ENCODE data around the gene ROR1. TPM values are rescaled to one million over a fixed set of nuclear protein-coding genes. Genes with fewer than 3 reads are reported as not detected.
A peak's percentile ranks its signal among the peaks of the same experiment; 100 is the strongest.

The ROR1 gene
- total RNA-seq, 6 donors from 2014 or later = 19.7 to 39.8 (median 28.5) TPM

DNA sequence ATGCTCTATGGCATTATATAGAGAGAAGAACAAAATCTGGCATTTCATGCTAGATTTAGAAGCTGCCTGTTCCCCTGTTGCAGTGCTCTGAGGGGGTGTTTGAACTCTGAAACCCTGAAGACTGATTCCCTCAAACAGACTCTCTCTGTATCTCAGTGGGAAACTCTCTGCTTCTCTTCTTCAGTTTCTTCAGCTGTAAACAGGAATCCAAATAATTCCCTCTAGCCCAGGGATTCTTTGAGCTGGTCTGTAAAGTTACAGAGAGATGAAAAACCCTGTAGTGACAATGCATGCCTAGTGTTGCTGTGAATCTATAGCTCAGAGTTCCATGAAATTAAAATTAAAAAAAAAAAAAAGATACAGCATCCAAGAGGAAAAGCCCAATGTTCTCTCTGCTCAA lies 17.0 kb upstream of the ROR1 start:
- Histone ChIP-seq H3K4me3 (no peak overlapping the region), H3K27ac (no peak overlapping the region), H3K4me1 (no peaks in the 10 kb centered on the region), H3K27me3 (no peaks in the 10 kb centered on the region), H3K36me3 (no peaks in the 10 kb centered on the region), H3K9me3 (no peaks in the 10 kb centered on the region)
- DNase-seq (no peak), ATAC-seq (ENCODE audit: low FRiP score in 2 of 2) (no peak)
- TF ChIP-seq EP300 (IDR thresholded peaks at IDR 0.05) (no peak), POLR2A (IDR thresholded peaks at IDR 0.05) (no peak), POLR2AphosphoS5 (IDR thresholded peaks at IDR 0.05) (no peak)
- TF ChIP-seq, protein P1, sequence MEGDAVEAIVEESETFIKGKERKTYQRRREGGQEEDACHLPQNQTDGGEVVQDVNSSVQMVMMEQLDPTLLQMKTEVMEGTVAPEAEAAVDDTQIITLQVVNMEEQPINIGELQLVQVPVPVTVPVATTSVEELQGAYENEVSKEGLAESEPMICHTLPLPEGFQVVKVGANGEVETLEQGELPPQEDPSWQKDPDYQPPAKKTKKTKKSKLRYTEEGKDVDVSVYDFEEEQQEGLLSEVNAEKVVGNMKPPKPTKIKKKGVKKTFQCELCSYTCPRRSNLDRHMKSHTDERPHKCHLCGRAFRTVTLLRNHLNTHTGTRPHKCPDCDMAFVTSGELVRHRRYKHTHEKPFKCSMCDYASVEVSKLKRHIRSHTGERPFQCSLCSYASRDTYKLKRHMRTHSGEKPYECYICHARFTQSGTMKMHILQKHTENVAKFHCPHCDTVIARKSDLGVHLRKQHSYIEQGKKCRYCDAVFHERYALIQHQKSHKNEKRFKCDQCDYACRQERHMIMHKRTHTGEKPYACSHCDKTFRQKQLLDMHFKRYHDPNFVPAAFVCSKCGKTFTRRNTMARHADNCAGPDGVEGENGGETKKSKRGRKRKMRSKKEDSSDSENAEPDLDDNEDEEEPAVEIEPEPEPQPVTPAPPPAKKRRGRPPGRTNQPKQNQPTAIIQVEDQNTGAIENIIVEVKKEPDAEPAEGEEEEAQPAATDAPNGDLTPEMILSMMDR (IDR thresholded peaks at IDR 0.05) = no peak

DNA sequence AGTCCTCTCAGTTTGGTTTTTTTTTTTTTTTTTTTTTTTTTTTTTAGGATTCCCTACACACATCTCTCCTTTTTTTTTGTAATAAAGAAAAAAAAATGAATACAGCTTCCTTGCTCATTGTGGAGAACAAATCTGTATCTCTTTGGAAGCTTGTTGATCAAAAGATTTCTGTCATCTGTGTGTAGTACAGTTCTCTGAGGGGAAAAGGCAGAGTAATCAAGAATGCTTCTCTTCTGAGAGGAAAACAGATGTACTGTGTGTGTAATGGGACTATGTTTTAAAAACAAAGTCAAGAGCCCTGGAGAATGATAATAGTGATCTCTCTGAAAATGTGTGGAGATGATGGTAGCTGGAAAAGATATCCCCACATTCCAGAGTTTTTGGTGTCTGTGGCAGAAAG lies 16.5 kb upstream of the ROR1 start:
- no peak for TF ChIP-seq EP300 (IDR thresholded peaks at IDR 0.05)
- TF ChIP-seq POLR2A (IDR thresholded peaks at IDR 0.05) = no peak
- TF ChIP-seq POLR2AphosphoS5 (IDR thresholded peaks at IDR 0.05) = no peak
- TF ChIP-seq, protein P1 (IDR thresholded peaks at IDR 0.05) = no peak
- H3K27me3 ChIP-seq = no peaks in the 10 kb centered on the region
- no peaks in the 10 kb centered on the region for H3K4me1 ChIP-seq
- no peak overlapping the region for H3K27ac ChIP-seq
- no peak overlapping the region for H3K4me3 ChIP-seq
- H3K36me3 ChIP-seq = no peaks in the 10 kb centered on the region
- no peaks in the 10 kb centered on the region for H3K9me3 ChIP-seq
- ATAC-seq (ENCODE audit: low FRiP score in 2 of 2) (no peak), DNase-seq (no peak)

DNA sequence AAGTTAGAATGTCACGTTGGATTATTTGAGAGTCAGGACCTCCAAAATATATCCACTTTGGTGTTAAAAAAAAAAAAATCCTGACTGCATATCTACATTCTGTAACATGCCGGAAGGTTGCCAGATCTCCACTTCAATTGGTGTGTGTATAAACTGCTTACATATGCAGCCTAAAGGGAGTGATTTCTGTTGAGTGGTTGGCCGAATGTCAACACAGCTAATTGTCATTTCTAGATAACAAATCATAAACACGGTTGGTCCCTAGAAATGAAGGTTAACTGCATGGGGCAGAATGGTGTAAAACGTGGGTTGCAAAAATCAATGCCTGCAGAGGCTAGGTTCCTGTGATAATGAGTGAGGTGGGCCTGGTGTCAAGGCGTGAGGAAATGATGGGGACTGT lies 15.0 kb upstream of the ROR1 start:
- Histone ChIP-seq H3K36me3 (no peaks in the 10 kb centered on the region), H3K27ac (no peak overlapping the region)
- 55 to 59% methylated on average over 6 of the region's 6 CpGs for WGBS, 2 donors

DNA sequence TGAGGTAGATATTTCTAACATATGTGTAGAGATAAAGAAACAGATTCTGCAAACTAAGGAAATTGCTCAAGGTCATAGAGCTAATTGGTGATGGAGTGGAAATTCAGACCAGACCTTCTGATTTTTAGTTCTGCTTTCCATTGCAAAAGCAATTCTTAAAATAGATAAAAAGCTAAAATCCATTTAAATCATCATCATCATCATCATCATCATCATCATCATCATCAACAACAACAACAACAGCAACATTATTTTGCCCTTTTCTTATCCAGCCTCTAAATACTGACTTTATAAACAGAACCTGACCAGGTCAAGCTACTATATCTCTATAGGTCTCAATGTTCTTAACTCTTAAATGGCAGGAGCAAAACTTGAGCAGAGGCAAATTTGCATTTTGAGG lies 14.0 kb upstream of the ROR1 start:
- ATAC-seq (ENCODE audit: low FRiP score in 2 of 2) = no peak

More for the DNA sequence above, 15.0 kb upstream of the ROR1 start:
- Histone ChIP-seq H3K27me3 (no peaks in the 10 kb centered on the region), H3K4me3 (no peak overlapping the region), H3K4me1 (no peaks in the 10 kb centered on the region), H3K9me3 (no peaks in the 10 kb centered on the region)
- DNase-seq (peak in 1 of 2 donors; percentile 31), ATAC-seq (ENCODE audit: low FRiP score in 2 of 2) (no peak)
- TF ChIP-seq POLR2A (IDR thresholded peaks at IDR 0.05) (no peak), EP300 (IDR thresholded peaks at IDR 0.05) (no peak), POLR2AphosphoS5 (IDR thresholded peaks at IDR 0.05) (no peak)
- TF ChIP-seq, protein P1 (IDR thresholded peaks at IDR 0.05) = no peak

DNA sequence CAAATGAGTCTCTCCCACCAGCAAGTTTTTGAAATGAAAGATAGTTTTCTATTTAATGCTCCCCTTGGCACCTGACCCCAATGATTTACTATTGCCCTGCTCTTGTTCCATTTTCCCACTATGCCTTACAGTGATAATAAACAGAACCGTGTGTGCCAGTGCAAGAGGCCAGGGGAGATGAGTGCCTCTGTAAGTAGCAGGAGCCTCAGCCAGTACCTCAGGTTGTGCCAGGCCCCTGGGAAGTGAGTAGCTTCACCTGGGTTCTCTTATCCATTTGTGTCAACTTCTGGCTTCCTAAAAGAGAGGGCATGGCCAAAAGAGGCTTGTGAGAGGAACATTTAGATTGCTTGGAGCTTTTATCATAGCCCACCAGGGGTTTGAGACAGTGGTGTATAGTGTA lies 3.4 kb upstream of the ROR1 start:
- 57 to 60% methylated on average over 1 of the region's 1 CpG for WGBS, 2 donors

More for the DNA sequence above, 14.0 kb upstream of the ROR1 start:
- Histone ChIP-seq H3K4me3 (no peak overlapping the region), H3K4me1 (no peaks in the 10 kb centered on the region), H3K27me3 (no peaks in the 10 kb centered on the region), H3K36me3 (no peaks in the 10 kb centered on the region), H3K27ac (no peak overlapping the region), H3K9me3 (no peaks in the 10 kb centered on the region)
- no peak for DNase-seq
- no peak for TF ChIP-seq POLR2AphosphoS5 (IDR thresholded peaks at IDR 0.05)

More for the DNA sequence above, 3.4 kb upstream of the ROR1 start:
- no peak for DNase-seq
- Histone ChIP-seq H3K36me3 (no peaks in the 10 kb centered on the region), H3K27ac (no peak overlapping the region), H3K9me3 (no peaks in the 10 kb centered on the region), H3K4me3 (no peak overlapping the region), H3K4me1 (peaks cover 0 to 21% (median 16%) of the 10 kb centered on the region in 4 donors), H3K27me3 (peaks cover 0 to 9% (median 2%) of the 10 kb centered on the region in 4 donors)
- TF ChIP-seq POLR2AphosphoS5 (IDR thresholded peaks at IDR 0.05) (no peak), POLR2A (IDR thresholded peaks at IDR 0.05) (no peak), EP300 (IDR thresholded peaks at IDR 0.05) (no peak)
- TF ChIP-seq, protein P1 (IDR thresholded peaks at IDR 0.05) = no peak
- no peak for ATAC-seq (ENCODE audit: low FRiP score in 2 of 2)
